K562 (cell line): ENCODE measurements around the gene TGM5. TPM values are rescaled to one million over a fixed set of nuclear protein-coding genes. Genes with fewer than 3 reads are reported as not detected.
A peak's percentile ranks its signal among the peaks of the same experiment; 100 is the strongest.

Experiments used
- ATAC-seq: fragments of 200-7000 bp; cut with Tn5 transposase; 3 replicates; pipeline ENCODE4 v1.9.1; 2020; ENCODE audit warnings: moderate library complexity
- BruUV-seq: library from RNA; stranded (reverse); fragments of 400-500 nt; replicated peaks from 2 replicates; lab custom pipeline; 2021; lab: Mats Ljungman, UMichigan
- CTCF ChIA-PET: fragments of 300-600 bp; formaldehyde crosslinking; extraction: SDS; loops from one replicate; lab custom pipeline; 2021; ENCODE audit warnings: low intra/inter-chr PET ratio; lab: Yijun Ruan, JAX
- POLR2A ChIA-PET: fragments of 300-600, 350-650 bp; sonication (Branson Sonifier 250); formaldehyde crosslinking; extraction: SDS; loops from one replicate; lab custom pipeline; 2021; ENCODE audit warnings: antibody characterized with exemption, inconsistent platforms; lab: Yijun Ruan, JAX
- DNase-seq, 4 experiments: peaks; one replicate each; pipeline versions ENCODE4 v3.0.0 to v3.0.0-alpha.2; 2011 to 2018; ENCODE audit warnings: low spot score in 3 of 4, mixed read lengths in 3 of 4; ENCODE audit errors: extremely low read depth in 1 of 4
- FAIRE-seq: peaks from 2 replicates; lab custom pipeline; 2011; peaks lifted over from hg19 to GRCh38; lab: Jason Lieb, UNC
- H2AFZ ChIP-seq: 2 replicates; pipeline ENCODE4 v1.6.0; 2011; ENCODE audit warnings: low read depth, low read length, control low read depth, inconsistent platforms
- H3K27ac ChIP-seq: fragments of 200-600 bp; 3 replicates; pipeline ENCODE4 v1.8.0; 2011; ENCODE audit warnings: low read depth, mild to moderate bottlenecking, control low read depth, inconsistent platforms, low read length, moderate library complexity, mixed read lengths; ENCODE audit errors: extremely low read depth
- H3K27me3 ChIP-seq, 2 experiments: fragments of 300-600 bp in 1 of 2; 2 replicates in 1 of 2; 3 replicates in 1 of 2; pipeline versions ENCODE4 v1.6.0 to v1.8.0; 2011; ENCODE audit warnings: inconsistent platforms in 2 of 2, low read length in 2 of 2, mild to moderate bottlenecking in 1 of 2, mixed read lengths in 1 of 2, moderate library complexity in 1 of 2; ENCODE audit not compliant: control insufficient read depth in 2 of 2, insufficient read depth in 2 of 2
- H3K36me3 ChIP-seq: fragments of 300-600 bp; 3 replicates; pipeline ENCODE4 v1.8.0; 2011; ENCODE audit warnings: mild to moderate bottlenecking, low read length, inconsistent platforms; ENCODE audit not compliant: control insufficient read depth, insufficient read depth
- H3K4me1 ChIP-seq, 2 experiments: fragments of 200-600 bp in 1 of 2; replicated peaks in 1 of 2; 2 replicates in 1 of 2; 3 replicates in 1 of 2; pipeline versions ENCODE4 v1.5.1 to v1.8.0; 2011; ENCODE audit warnings: inconsistent platforms in 2 of 2, low read length in 2 of 2, mild to moderate bottlenecking in 1 of 2, mixed read lengths in 1 of 2, moderate library complexity in 1 of 2; ENCODE audit not compliant: control insufficient read depth in 2 of 2, insufficient read depth in 2 of 2
- H3K4me2 ChIP-seq: 2 replicates; pipeline ENCODE4 v1.6.1; 2011; ENCODE audit warnings: low read length, control low read depth, inconsistent platforms, mixed read lengths; ENCODE audit not compliant: insufficient read depth
- H3K4me3 ChIP-seq: fragments of 200-600 bp; sonication (generic), shearing (Covaris generic); 2 replicates; pipeline ENCODE4 v1.5.1; 2016; ENCODE audit warnings: control low read depth, inconsistent platforms
- H3K79me2 ChIP-seq: fragments of 200-600 bp; 3 replicates; pipeline ENCODE4 v1.8.0; 2011; ENCODE audit warnings: low read length, inconsistent platforms; ENCODE audit not compliant: control insufficient read depth, insufficient read depth
- H3K9ac ChIP-seq, 2 experiments: 2 replicates each; pipeline versions ENCODE4 v1.6.0 to v1.6.1; 2011; ENCODE audit warnings: low read depth in 2 of 2, low read length in 2 of 2, control low read depth in 1 of 2, inconsistent platforms in 1 of 2, mild to moderate bottlenecking in 1 of 2, mixed read lengths in 1 of 2; ENCODE audit not compliant: insufficient read depth in 1 of 2
- H3K9me1 ChIP-seq: one replicate; pipeline ENCODE4 v1.6.0; 2011; ENCODE audit warnings: inconsistent platforms, mild to moderate bottlenecking, low read length, moderate library complexity; ENCODE audit not compliant: control insufficient read depth, insufficient read depth
- H3K9me3 ChIP-seq: replicated peaks from 2 replicates; pipeline ENCODE4 v1.5.1; 2011; ENCODE audit warnings: low read depth, low read length, inconsistent platforms; ENCODE audit not compliant: control insufficient read depth, insufficient read depth
- H4K20me1 ChIP-seq: replicated peaks from 2 replicates; pipeline ENCODE4 v1.6.1; 2011; ENCODE audit warnings: low read length, inconsistent platforms, mixed read lengths; ENCODE audit not compliant: control insufficient read depth, insufficient read depth
- SNRNP70 ChIP-seq: fragments of 200-400 bp; formaldehyde crosslinking; optimal IDR thresholded peaks from 2 replicates; pipeline ENCODE3; 2017; ENCODE audit warnings: low read depth, low read length
- TRIM28 ChIP-seq: fragments of 450-650 bp; IDR thresholded peaks from 2 replicates; pipeline ENCODE4 v1.6.1; 2017
- WGBS: fragments of 100-300 bp; shearing (Covaris generic); methylation state at CpG from one replicate; pipeline ENCODE4 v1.1.6; 2016; ENCODE audit warnings: low coverage, mixed read lengths; ENCODE audit not compliant: insufficient coverage; ENCODE audit errors: missing lambda C conversion rate; 5-methylcytosine and 5-hydroxymethylcytosine counted together
- in situ Hi-C: fragments of 300-500 bp; cut with MboI; formaldehyde crosslinking; loops from 4 replicates; pipeline ENCODE4 v1.15.0; 2018; ENCODE audit warnings: inconsistent platforms, mixed read lengths
- intact Hi-C: fragments of 100-400 bp; cut with micrococcal nuclease; formaldehyde crosslinking; loops from 2 replicates; pipeline ENCODE4 v1.14.2; 2022
- polyA plus RNA-seq, 8 experiments: library from polyadenylated mRNA; depleted of rRNA in 4 of 8; stranded (reverse) in 5 of 8; unstranded in 3 of 8; fragments of >200 nt; fragmentation: Nextera tagmentation in 2 of 8; fragmentation: Illumina TruSeq in 1 of 8; extraction: Ambion mirVana in 2 of 8; extraction: Trizol in 1 of 8; gene quantifications; 2 replicates each; pipeline versions ENCODE4 v1.2.1 to v1.2.3, GENCODE V29; 2011 to 2014; ENCODE audit warnings: inconsistent platforms in 1 of 8, missing spikeins in 1 of 8
- total RNA-seq, 7 experiments: library from RNA; depleted of rRNA in 6 of 7; stranded (reverse); fragments of >200 nt in 6 of 7; fragmentation: Illumina TruSeq in 2 of 7; extraction: Trizol in 2 of 7; gene quantifications; 2 replicates each; pipeline versions ENCODE4 v1.2.1 to v1.2.3, GENCODE V29; 2011 to 2021; ENCODE audit warnings: low replicate concordance in 1 of 7

The TGM5 gene
- total and polyA plus RNA-seq, 9 of the 15 experiments (the other 6 are each of a cell fraction or from before 2014, with no cell fraction given) = 0.03 to 0.10 (median 0.07) TPM; not detected in 6

DNA sequence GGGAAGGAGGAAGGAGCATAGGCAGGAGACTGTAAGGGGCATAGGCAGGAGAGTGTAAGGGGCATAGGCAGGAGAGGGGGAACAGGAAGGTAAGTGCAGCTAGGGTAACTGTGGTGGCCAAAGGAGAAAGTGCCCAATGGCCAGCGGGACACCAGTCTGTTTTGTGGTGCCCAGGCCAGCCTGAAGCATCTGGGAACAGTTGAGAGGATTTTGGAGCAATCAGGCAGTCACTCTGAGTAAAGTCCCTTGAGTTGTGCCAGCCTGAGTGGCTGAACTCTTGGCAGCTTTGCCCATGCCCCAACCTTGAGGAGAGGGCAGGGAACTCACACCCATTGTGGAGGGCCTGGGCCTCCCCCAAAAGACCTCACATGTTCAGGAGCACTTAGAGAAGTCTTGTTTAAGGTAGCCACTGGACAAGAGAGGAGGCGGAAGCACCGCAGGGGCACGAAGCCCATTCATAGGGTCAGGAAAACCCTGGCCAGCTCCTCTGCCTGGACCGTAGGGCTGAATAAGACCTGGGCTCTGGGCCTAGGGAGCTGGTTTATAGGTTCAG lies 3.5 kb upstream of the TGM5 start:
- no peak for FAIRE-seq
- Histone ChIP-seq H3K4me1 (peaks cover 0 to 7% of the 10 kb centered on the region in 2 experiments; a peak in 1 of 5 replicates), H3K4me3 (no peak overlapping the region), H3K27me3 (peaks cover 21 to 41% of the 10 kb centered on the region in 2 experiments; a peak in 4 of 5 replicates), H2AFZ (no peak overlapping the region), H3K9ac (peak overlapping the region in 1 of 2 experiments; percentile 48; a peak in 1 of 4 replicates), H3K27ac (no peak overlapping the region), H3K9me1 (no peaks in the 10 kb centered on the region), H3K36me3 (no peaks in the 10 kb centered on the region), H4K20me1 (no peaks in the 10 kb centered on the region), H3K4me2 (no peak overlapping the region), H3K9me3 (no peaks in the 10 kb centered on the region), H3K79me2 (no peaks in the 10 kb centered on the region)
- ATAC-seq = no peak
- intact Hi-C loops (no loop called here), in situ Hi-C loops (loop anchor here (10.0 kb wide), 1 partner anchor 555 kb away; no protein-coding TSS in a partner anchor)
- WGBS = 10% methylated on average over 5 of the region's 5 CpGs
- CTCF ChIA-PET = no interaction called here
- DNase-seq = no peak
- BruUV-seq = no TSS peak
- POLR2A ChIA-PET = interaction anchor here (0.5 to 0.6 kb wide), 3 partner anchors 40 to 462 kb away, joined by 3 read pairs; no protein-coding TSS in a partner anchor
- TF ChIP-seq SNRNP70 (no peak), TRIM28 (no peak)
